Mesodermal cell (in vitro differentiated cells): Measurements from ENCODE around the gene MORC1.
A peak's percentile ranks its signal among the peaks of the same experiment; 100 is the strongest.
"Not testable (repeated sequence)": the region's sequence is repeated elsewhere in the genome, so short reads cannot be mapped to it uniquely, and the experiment has no call there.

Experiments used
- H3K27ac ChIP-seq: 2 replicates; pipeline ENCODE4 v1.7.0; 2013; ENCODE audit warnings: mild to moderate bottlenecking, low read depth, low read length, moderate library complexity; ENCODE audit not compliant: severe bottlenecking
- H3K36me3 ChIP-seq: 2 replicates; pipeline ENCODE4 v1.7.1; 2013; ENCODE audit warnings: mild to moderate bottlenecking, low read length, moderate library complexity; ENCODE audit not compliant: control insufficient read depth, insufficient read depth
- H3K4me1 ChIP-seq: one replicate; pipeline ENCODE4 v1.7.1; 2013; ENCODE audit warnings: mild to moderate bottlenecking, low read length; ENCODE audit not compliant: insufficient read depth, control insufficient read depth, poor library complexity, severe bottlenecking
- H3K4me3 ChIP-seq: 2 replicates; pipeline ENCODE4 v1.7.0; 2013; ENCODE audit warnings: low read length, control low read depth, mild to moderate bottlenecking; ENCODE audit not compliant: insufficient read depth, poor library complexity, severe bottlenecking; ENCODE audit errors: extremely low read depth
- H3K9me3 ChIP-seq: 2 replicates; pipeline ENCODE4 v1.7.1; 2013; ENCODE audit warnings: mild to moderate bottlenecking, low read length, moderate library complexity; ENCODE audit not compliant: control insufficient read depth
- WGBS, 2 experiments: methylation state at CpG; one replicate each; pipeline ENCODE4 v1.1.5; 2013; ENCODE audit warnings: missing lambda C conversion rate in 2 of 2; ENCODE audit not compliant: insufficient coverage in 2 of 2; 5-methylcytosine and 5-hydroxymethylcytosine counted together

The MORC1 gene

GRCh38 chr3:109112946-109113760 is 4.8 kb downstream of the MORC1 start:
- no peaks in the 10 kb centered on the region for H3K4me1 ChIP-seq
- H3K9me3 ChIP-seq: no peaks in the 10 kb centered on the region
- no peak overlapping the region for H3K4me3 ChIP-seq
- WGBS, 2 experiments: 89 to 100% methylated on average over 1 to 2 of the region's 4 CpGs
- peak overlapping the region; percentile 8 for H3K27ac ChIP-seq
- no peaks in the 10 kb centered on the region for H3K36me3 ChIP-seq

- H3K4me3 ChIP-seq: no peak overlapping the region
- H3K9me3 ChIP-seq: no peaks in the 10 kb centered on the region
- no peak overlapping the region for H3K27ac ChIP-seq
- whole genome bisulfite sequencing, 2 experiments: 82 to 91% methylated on average over 4 of the region's 4 CpGs
- no peaks in the 10 kb centered on the region for H3K4me1 ChIP-seq
- H3K36me3 ChIP-seq: no peaks in the 10 kb centered on the region
Measured at GRCh38 chr3:109109574-109109973, 8.4 kb downstream of the MORC1 start.

GRCh38 chr3:109098079-109098644 is 19.8 kb downstream of the MORC1 start:
- H3K4me1 ChIP-seq: peaks cover 4% of the 10 kb centered on the region
- H3K27ac ChIP-seq: no peak overlapping the region
- no peak overlapping the region for H3K4me3 ChIP-seq
- WGBS, 2 experiments: 60 to 67% methylated on average over 4 of the region's 5 CpGs
- H3K9me3 ChIP-seq: no peaks in the 10 kb centered on the region
- no peaks in the 10 kb centered on the region for H3K36me3 ChIP-seq

DNA sequence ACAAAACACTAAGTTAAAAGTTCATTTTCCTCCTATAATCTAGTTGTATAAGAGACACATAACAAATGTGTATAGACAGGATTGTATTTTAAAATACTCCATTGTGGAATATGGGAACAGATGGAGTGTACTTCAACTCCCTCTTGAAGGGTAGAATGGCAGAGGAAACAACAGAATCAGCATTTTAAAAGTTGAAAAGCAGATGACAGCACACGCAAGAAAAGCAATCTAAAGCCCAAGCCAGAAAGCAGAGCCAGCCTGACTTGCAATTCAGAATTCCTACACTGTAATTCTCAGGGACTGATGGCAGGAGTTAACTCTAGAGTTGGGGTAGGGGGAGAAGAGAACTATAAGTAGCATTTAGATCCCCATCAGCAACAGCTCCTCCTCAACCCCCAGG is 22.8 kb downstream of the MORC1 start:
- Histone ChIP-seq H3K4me3 (no peak overlapping the region), H3K4me1 (no peaks in the 10 kb centered on the region), H3K9me3 (no peaks in the 10 kb centered on the region), H3K27ac (no peak overlapping the region), H3K36me3 (no peaks in the 10 kb centered on the region)
- WGBS, 2 experiments: no CpG with 5 or more reads among the region's 1 CpG

- Histone ChIP-seq H3K36me3 (no peaks in the 10 kb centered on the region), H3K4me1 (no peaks in the 10 kb centered on the region), H3K9me3 (no peaks in the 10 kb centered on the region), H3K4me3 (no peak overlapping the region), H3K27ac (no peak overlapping the region)
Measured at GRCh38 chr3:109093561-109093960, 24.4 kb downstream of the MORC1 start.

DNA sequence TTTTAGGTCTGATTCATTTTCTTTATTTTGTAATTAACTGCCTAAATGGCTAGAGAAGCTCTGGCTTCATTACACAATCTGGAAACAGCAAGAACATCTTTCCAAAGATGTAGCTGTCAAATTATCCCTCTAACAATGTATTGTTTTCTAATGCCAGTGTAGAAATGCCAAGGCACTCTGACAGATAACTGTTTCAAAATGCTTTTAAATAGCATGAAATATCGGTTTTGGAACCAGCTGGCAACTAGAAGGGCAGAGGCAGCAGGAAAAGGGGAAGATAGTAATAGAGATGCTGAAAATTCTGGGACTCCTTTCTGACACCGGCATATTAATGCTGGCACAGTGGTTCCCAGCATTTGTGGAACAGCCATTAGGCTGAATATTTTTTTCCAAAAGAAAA is 26.1 kb downstream of the MORC1 start:
- H3K36me3 ChIP-seq: no peaks in the 10 kb centered on the region
- H3K9me3 ChIP-seq: no peaks in the 10 kb centered on the region
- 83 to 89% methylated on average over 1 of the region's 2 CpGs for WGBS, 2 experiments
- no peak overlapping the region for H3K4me3 ChIP-seq
- no peaks in the 10 kb centered on the region for H3K4me1 ChIP-seq
- no peak overlapping the region for H3K27ac ChIP-seq

GRCh38 chr3:109089265-109089664 is 28.7 kb downstream of the MORC1 start:
- H3K27ac ChIP-seq: no peak overlapping the region
- H3K9me3 ChIP-seq: no peaks in the 10 kb centered on the region
- H3K4me1 ChIP-seq: no peaks in the 10 kb centered on the region
- no peak overlapping the region for H3K4me3 ChIP-seq
- no peaks in the 10 kb centered on the region for H3K36me3 ChIP-seq
- 100% methylated on average over 1 of the region's 1 CpG; no CpG with 5 or more reads in 1 of the 2 experiments for WGBS, 2 experiments

DNA sequence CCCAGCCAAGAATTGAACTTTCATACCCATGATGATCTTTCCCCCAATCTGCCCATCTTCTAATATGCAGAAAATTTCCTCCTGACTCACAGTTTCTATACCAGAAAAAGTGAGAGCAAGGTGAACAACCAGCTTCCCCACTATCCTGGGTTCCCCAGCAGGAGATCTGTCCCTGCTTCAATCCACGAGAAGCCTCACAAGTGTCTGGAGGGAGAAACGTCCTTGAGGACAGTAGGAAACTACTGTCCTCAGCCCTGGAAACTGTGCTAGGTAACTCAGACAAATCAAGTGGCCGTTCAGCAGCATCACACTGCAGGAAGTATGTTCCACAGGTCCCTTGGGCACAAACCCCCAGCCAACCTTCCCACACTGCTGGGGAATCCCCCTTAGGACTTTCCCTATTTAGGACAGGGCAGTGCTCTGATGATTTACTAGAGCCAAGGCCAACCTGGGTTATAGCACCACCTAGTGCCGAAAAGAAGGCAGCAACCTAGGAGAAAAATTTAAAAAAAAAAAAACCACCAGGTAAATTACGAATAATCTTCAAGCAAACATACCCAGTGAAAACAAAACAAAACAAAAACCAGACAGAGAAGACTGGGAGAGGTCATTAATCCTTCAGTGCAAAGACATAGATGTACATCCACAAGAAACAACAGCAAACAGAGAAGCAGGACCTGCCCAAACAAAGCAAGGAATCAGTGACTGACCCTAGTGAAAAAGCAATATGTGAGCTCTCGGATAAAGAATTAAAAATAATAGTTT is 36.0 kb downstream of the MORC1 start:
- Histone ChIP-seq H3K4me3 (no peak overlapping the region), H3K9me3 (no peaks in the 10 kb centered on the region), H3K36me3 (no peaks in the 10 kb centered on the region), H3K27ac (no peak overlapping the region), H3K4me1 (no peaks in the 10 kb centered on the region)
- 6 to 68% methylated on average over 2 to 3 of the region's 6 CpGs for WGBS, 2 experiments

- not testable (repeated sequence) for H3K36me3 ChIP-seq, H3K9me3 ChIP-seq, H3K4me3 ChIP-seq, H3K27ac ChIP-seq, H3K4me1 ChIP-seq
- no CpG with 5 or more reads among the region's 1 CpG for WGBS, 2 experiments
Measured at GRCh38 chr3:109080090-109080489, 37.8 kb downstream of the MORC1 start.

GRCh38 chr3:109073116-109073515 is 44.8 kb downstream of the MORC1 start:
- no CpG with 5 or more reads among the region's 1 CpG for WGBS, 2 experiments
- H3K4me3 ChIP-seq: no peak overlapping the region
- no peaks in the 10 kb centered on the region for H3K9me3 ChIP-seq
- H3K27ac ChIP-seq: no peak overlapping the region
- no peaks in the 10 kb centered on the region for H3K36me3 ChIP-seq
- no peaks in the 10 kb centered on the region for H3K4me1 ChIP-seq

DNA sequence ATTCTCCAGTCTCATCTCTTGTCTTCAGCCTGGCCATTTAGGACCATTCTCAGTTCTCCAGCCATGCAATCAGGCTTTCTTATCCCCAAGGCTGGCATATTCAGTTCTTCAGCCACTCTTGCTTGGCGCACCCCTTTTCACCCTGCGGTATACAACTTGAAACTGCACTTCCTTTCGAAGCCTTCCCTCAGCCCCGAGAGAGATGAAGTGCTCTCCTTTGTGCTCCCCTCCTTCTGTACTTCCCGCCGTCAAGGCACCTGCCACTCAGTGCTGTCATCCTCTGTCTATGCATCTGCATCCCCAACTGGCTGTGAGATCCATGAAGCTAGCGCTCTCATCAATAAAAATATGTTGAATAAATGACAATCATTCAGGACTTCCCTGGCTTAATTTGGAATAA is 45.7 kb downstream of the MORC1 start:
- Histone ChIP-seq H3K27ac (no peak overlapping the region), H3K4me3 (no peak overlapping the region), H3K9me3 (no peaks in the 10 kb centered on the region), H3K4me1 (no peaks in the 10 kb centered on the region), H3K36me3 (no peaks in the 10 kb centered on the region)
- 74 to 82% methylated on average over 4 to 6 of the region's 7 CpGs for WGBS, 2 experiments
